GM19452 (cell line): ENCODE data around the gene FGF7.
"Not testable (repeated sequence)": the region's sequence is repeated elsewhere in the genome, so short reads cannot be mapped to it uniquely, and the experiment has no call there.

ENCODE experiments used
- ATAC-seq: cut with Tn5 transposase; IDR thresholded peaks from one replicate; pipeline ENCODE4 v1.9.1; 2021; ENCODE audit not compliant: unreplicated experiment

The FGF7 gene

GRCh38 chr15:49438962-49439631 lies 16.1 kb downstream of the FGF7 start:
- no peak for ATAC-seq

- ATAC-seq: no peak
These were observed 16.8 kb downstream of the FGF7 start for GRCh38 chr15:49439678-49440395.

GRCh38 chr15:49441356-49441755 lies 18.3 kb downstream of the FGF7 start:
- no peak for ATAC-seq

GRCh38 chr15:49441816-49442215 lies 18.8 kb downstream of the FGF7 start:
- no peak for ATAC-seq

- no peak for ATAC-seq
These were observed 29.6 kb downstream of the FGF7 start for GRCh38 chr15:49452595-49452994.

GRCh38 chr15:49456166-49456565 lies 33.1 kb downstream of the FGF7 start:
- no peak for ATAC-seq

- ATAC-seq: no peak
These were observed 35.1 kb downstream of the FGF7 start for GRCh38 chr15:49458145-49458544.

- no peak for ATAC-seq
These were observed 37.4 kb downstream of the FGF7 start for GRCh38 chr15:49460411-49460941.

- no peak for ATAC-seq
These were observed 39.3 kb downstream of the FGF7 start for GRCh38 chr15:49462232-49462844.

GRCh38 chr15:49464522-49464921 lies 41.5 kb downstream of the FGF7 start:
- ATAC-seq: no peak

GRCh38 chr15:49466119-49466518 lies 43.1 kb downstream of the FGF7 start:
- no peak for ATAC-seq

- ATAC-seq: no peak
These were observed 44.9 kb downstream of the FGF7 start for GRCh38 chr15:49467746-49468480.

GRCh38 chr15:49468481-49468839 lies 45.4 kb downstream of the FGF7 start:
- ATAC-seq: no peak

- ATAC-seq: not testable (repeated sequence)
These were observed 48.2 kb downstream of the FGF7 start for GRCh38 chr15:49471248-49471647.

GRCh38 chr15:49471733-49472132 lies 48.7 kb downstream of the FGF7 start:
- no peak for ATAC-seq

- ATAC-seq: no peak
These were observed 49.3 kb downstream of the FGF7 start for GRCh38 chr15:49472338-49472737.

GRCh38 chr15:49473031-49473430 lies 50.0 kb downstream of the FGF7 start:
- ATAC-seq: no peak

GRCh38 chr15:49478021-49478420 lies 55.0 kb downstream of the FGF7 start:
- ATAC-seq: not testable (repeated sequence)

- not testable (repeated sequence) for ATAC-seq
These were observed 55.9 kb downstream of the FGF7 start for GRCh38 chr15:49478982-49479381.

- not testable (repeated sequence) for ATAC-seq
These were observed 62.4 kb downstream of the FGF7 start for GRCh38 chr15:49485401-49485800.

- ATAC-seq: no peak
These were observed 67.9 kb downstream of the FGF7 start for GRCh38 chr15:49490966-49491365.
